GM10248 (cell line): Measurements from ENCODE around the gene ITM2A.

Source experiments
- CTCF ChIA-PET: fragments of 300-600 bp; sonication (Branson Sonifier 250); formaldehyde crosslinking; extraction: SDS; loops from one replicate; lab custom pipeline; 2021; ENCODE audit warnings: antibody characterized with exemption; lab: Yijun Ruan, JAX
- POLR2A ChIA-PET: fragments of 350-650 bp; sonication (Branson Sonifier 250); formaldehyde crosslinking; extraction: SDS; loops from one replicate; lab custom pipeline; 2020; ENCODE audit warnings: antibody characterized with exemption; lab: Yijun Ruan, JAX
- DNase-seq: peaks from one replicate; pipeline ENCODE4 v3.0.0; 2012; ENCODE audit errors: extremely low spot score
- CTCF ChIP-seq: IDR thresholded peaks from 2 replicates; pipeline ENCODE4 v1.5.1; 2012; ENCODE audit warnings: mild to moderate bottlenecking, low read depth; ENCODE audit errors: extremely low read depth, missing control alignments, control extremely low read depth

Gene ITM2A

GRCh38 chrX:79408623-79409322 is 41.6 kb upstream of the ITM2A start:
- no peak for DNase-seq
- TF ChIP-seq CTCF: no peak
- ChIA-PET POLR2A (no interaction called here), CTCF (no interaction called here)

- TF ChIP-seq CTCF: no peak
- ChIA-PET POLR2A (no interaction called here), CTCF (no interaction called here)
- no peak for DNase-seq
Observed at GRCh38 chrX:79400623-79401022, 33.5 kb upstream of the ITM2A start.

- no peak for DNase-seq
- no peak for TF ChIP-seq CTCF
- ChIA-PET POLR2A (no interaction called here), CTCF (no interaction called here)
Observed at GRCh38 chrX:79375340-79375739, 8.2 kb upstream of the ITM2A start.

GRCh38 chrX:79371640-79372039 is 4.5 kb upstream of the ITM2A start:
- CTCF ChIA-PET: no interaction called here
- POLR2A ChIA-PET: no interaction called here
- no peak for TF ChIP-seq CTCF
- no peak for DNase-seq

GRCh38 chrX:79371101-79371500 is 4.0 kb upstream of the ITM2A start:
- no peak for TF ChIP-seq CTCF
- no peak for DNase-seq
- ChIA-PET POLR2A (no interaction called here), CTCF (no interaction called here)

- ChIA-PET CTCF (no interaction called here), POLR2A (no interaction called here)
- TF ChIP-seq CTCF: no peak
- no peak for DNase-seq
Observed at GRCh38 chrX:79369871-79370270, 2.7 kb upstream of the ITM2A start.
